GM19099 (cell line): Measurements from ENCODE around the gene GRAP2.

Source experiments
- POLR2A ChIP-seq: IDR thresholded peaks from 3 replicates; pipeline ENCODE4 v1.6.1; 2011; ENCODE audit warnings: low read depth; ENCODE audit not compliant: insufficient read length; ENCODE audit errors: extremely low read depth

Gene GRAP2

GRCh38 chr22:40001800-40002577 is 101.1 kb downstream of the GRAP2 start:
- no peak for TF ChIP-seq POLR2A

GRCh38 chr22:40002935-40003715 is 102.2 kb downstream of the GRAP2 start:
- TF ChIP-seq POLR2A = no peak

- no peak for TF ChIP-seq POLR2A
Measured at GRCh38 chr22:40004836-40005235, 104.0 kb downstream of the GRAP2 start.

- TF ChIP-seq POLR2A = no peak
Measured at GRCh38 chr22:40006641-40007040, 105.8 kb downstream of the GRAP2 start.

GRCh38 chr22:40007853-40008710 is 107.2 kb downstream of the GRAP2 start:
- no peak for TF ChIP-seq POLR2A

- TF ChIP-seq POLR2A = no peak
Measured at GRCh38 chr22:40008726-40009291, 107.9 kb downstream of the GRAP2 start.

GRCh38 chr22:40009292-40009774 is 108.4 kb downstream of the GRAP2 start:
- TF ChIP-seq POLR2A = no peak

GRCh38 chr22:40009951-40010671 is 109.2 kb downstream of the GRAP2 start:
- no peak for TF ChIP-seq POLR2A

GRCh38 chr22:40010746-40011145 is 109.9 kb downstream of the GRAP2 start:
- no peak for TF ChIP-seq POLR2A

- TF ChIP-seq POLR2A = no peak
Measured at GRCh38 chr22:40014667-40015248, 113.9 kb downstream of the GRAP2 start.

GRCh38 chr22:40015358-40015976 is 114.6 kb downstream of the GRAP2 start:
- no peak for TF ChIP-seq POLR2A

GRCh38 chr22:40018051-40018450 is 117.2 kb downstream of the GRAP2 start:
- TF ChIP-seq POLR2A = no peak

- no peak for TF ChIP-seq POLR2A
Measured at GRCh38 chr22:40019100-40019499, 118.2 kb downstream of the GRAP2 start.
